Peyer's patch (tissue), 4 donors: ENCODE data around the gene HHAT. TPM values are rescaled to one million over a fixed set of nuclear protein-coding genes. Genes with fewer than 3 reads are reported as not detected.

Experiments
- DNase-seq, 3 donors: peaks; one replicate each; pipeline ENCODE4 v3.0.0-alpha.2; 2017 to 2019
- H3K27ac ChIP-seq, 4 donors: fragments of 200-600 bp; sonication (generic); one replicate each; pipeline ENCODE4 v1.5.1; 2016 to 2019
- H3K27me3 ChIP-seq, 2 donors: fragments of 200-600 bp; sonication (generic); one replicate each; pipeline ENCODE4 v1.5.1; 2019
- H3K36me3 ChIP-seq, 3 donors: fragments of 200-600 bp; sonication (generic); one replicate each; pipeline ENCODE4 v1.5.1; 2016 to 2019
- H3K4me1 ChIP-seq, 4 donors: fragments of 200-600 bp; sonication (generic); one replicate each; pipeline ENCODE4 v1.5.1; 2016 to 2019
- H3K4me3 ChIP-seq, 4 donors: fragments of 200-600 bp; sonication (generic); 1 replicate in 3 of 4; 2 replicates in 1 of 4; pipeline ENCODE4 v1.5.1; 2016 to 2019; ENCODE audit warnings: mild to moderate bottlenecking in 1 of 4
- H3K9me3 ChIP-seq, 4 donors: fragments of 200-600 bp; sonication (generic); one replicate each; pipeline ENCODE4 v1.5.1; 2016 to 2019; ENCODE audit warnings: mild to moderate bottlenecking in 1 of 4
- CTCF ChIP-seq, 6 experiments: fragments of 450-650 bp in 4 of 6; fragments of 200-600 bp in 2 of 6; sonication (generic) in 1 of 6; IDR thresholded peaks; one replicate each; pipeline ENCODE4 v1.5.1; 2017 to 2019; ENCODE audit warnings: antibody characterized with exemption in 6 of 6, mild to moderate bottlenecking in 3 of 6, moderate library complexity in 1 of 6
- POLR2A ChIP-seq, 2 donors: fragments of 450-650 bp; IDR thresholded peaks; one replicate each; pipeline ENCODE4 v1.5.1; 2017; ENCODE audit warnings: antibody characterized with exemption in 2 of 2, mild to moderate bottlenecking in 2 of 2, moderate library complexity in 2 of 2
- total RNA-seq, 4 donors: library from RNA; depleted of rRNA; stranded (reverse); fragments of >200 nt; gene quantifications; one replicate each; pipeline ENCODE4 v1.1.0, GENCODE V29; 2016

The HHAT gene
- total RNA-seq, 4 donors from 2014 or later, result 2.3 to 16.9 (median 7.3) TPM

GRCh38 chr1:210438928-210439841 lies 110.5 kb downstream of the HHAT start:
- Histone ChIP-seq H3K9me3 (no peaks in the 10 kb centered on the region), H3K27me3 (no peaks in the 10 kb centered on the region)
- TF ChIP-seq POLR2A (IDR thresholded peaks at IDR 0.05), result no peak
- no peak for TF ChIP-seq CTCF (IDR thresholded peaks at IDR 0.05)

GRCh38 chr1:210440081-210440480 lies 111.4 kb downstream of the HHAT start:
- Histone ChIP-seq H3K9me3 (no peaks in the 10 kb centered on the region), H3K4me1 (no peaks in the 10 kb centered on the region), H3K27ac (no peak overlapping the region), H3K4me3 (no peak overlapping the region), H3K36me3 (no peaks in the 10 kb centered on the region), H3K27me3 (no peaks in the 10 kb centered on the region)
- TF ChIP-seq CTCF (IDR thresholded peaks at IDR 0.05) (no peak), POLR2A (IDR thresholded peaks at IDR 0.05) (no peak)
- DNase-seq, result no peak

More at GRCh38 chr1:210438928-210439841, 110.5 kb downstream of the HHAT start:
- DNase-seq, result no peak
- H3K4me1 ChIP-seq, result no peaks in the 10 kb centered on the region
- no peak overlapping the region for H3K27ac ChIP-seq
- H3K4me3 ChIP-seq, result no peak overlapping the region
- H3K36me3 ChIP-seq, result no peaks in the 10 kb centered on the region

GRCh38 chr1:210441028-210441427 lies 112.3 kb downstream of the HHAT start:
- H3K4me3 ChIP-seq, result no peak overlapping the region
- no peak for DNase-seq
- H3K4me1 ChIP-seq, result no peaks in the 10 kb centered on the region
- H3K36me3 ChIP-seq, result no peaks in the 10 kb centered on the region
- no peak overlapping the region for H3K27ac ChIP-seq
- no peaks in the 10 kb centered on the region for H3K27me3 ChIP-seq
- no peaks in the 10 kb centered on the region for H3K9me3 ChIP-seq
- TF ChIP-seq CTCF (IDR thresholded peaks at IDR 0.05) (no peak), POLR2A (IDR thresholded peaks at IDR 0.05) (no peak)

- Histone ChIP-seq H3K27ac (no peak overlapping the region), H3K4me3 (no peak overlapping the region), H3K4me1 (no peaks in the 10 kb centered on the region), H3K27me3 (no peaks in the 10 kb centered on the region), H3K36me3 (no peaks in the 10 kb centered on the region), H3K9me3 (no peaks in the 10 kb centered on the region)
- no peak for DNase-seq
- no peak for TF ChIP-seq CTCF (IDR thresholded peaks at IDR 0.05)
- no peak for TF ChIP-seq POLR2A (IDR thresholded peaks at IDR 0.05)
Observed at GRCh38 chr1:210445485-210445884, 116.8 kb downstream of the HHAT start.

- TF ChIP-seq CTCF (IDR thresholded peaks at IDR 0.05) (no peak), POLR2A (IDR thresholded peaks at IDR 0.05) (no peak)
- H3K27me3 ChIP-seq, result no peaks in the 10 kb centered on the region
- no peak for DNase-seq
- no peak overlapping the region for H3K27ac ChIP-seq
- no peaks in the 10 kb centered on the region for H3K4me1 ChIP-seq
- no peak overlapping the region for H3K4me3 ChIP-seq
- H3K36me3 ChIP-seq, result no peaks in the 10 kb centered on the region
- H3K9me3 ChIP-seq, result no peaks in the 10 kb centered on the region
Observed at GRCh38 chr1:210445931-210446330, 117.2 kb downstream of the HHAT start.
